GM10266 (cell line): Measurements from ENCODE around the gene KLF4.
A peak's percentile ranks its signal among the peaks of the same experiment; 100 is the strongest.

Experiments
- DNase-seq: peaks from one replicate; pipeline ENCODE4 v3.0.0; 2012; ENCODE audit errors: extremely low spot score
- TF ChIP-seq, protein P1 (sequence below): IDR thresholded peaks from 2 replicates; pipeline ENCODE4 v1.5.1; 2012; ENCODE audit warnings: mild to moderate bottlenecking, low read depth; ENCODE audit not compliant: control insufficient read depth, insufficient read depth; ENCODE audit errors: missing control alignments

KLF4 gene

DNA sequence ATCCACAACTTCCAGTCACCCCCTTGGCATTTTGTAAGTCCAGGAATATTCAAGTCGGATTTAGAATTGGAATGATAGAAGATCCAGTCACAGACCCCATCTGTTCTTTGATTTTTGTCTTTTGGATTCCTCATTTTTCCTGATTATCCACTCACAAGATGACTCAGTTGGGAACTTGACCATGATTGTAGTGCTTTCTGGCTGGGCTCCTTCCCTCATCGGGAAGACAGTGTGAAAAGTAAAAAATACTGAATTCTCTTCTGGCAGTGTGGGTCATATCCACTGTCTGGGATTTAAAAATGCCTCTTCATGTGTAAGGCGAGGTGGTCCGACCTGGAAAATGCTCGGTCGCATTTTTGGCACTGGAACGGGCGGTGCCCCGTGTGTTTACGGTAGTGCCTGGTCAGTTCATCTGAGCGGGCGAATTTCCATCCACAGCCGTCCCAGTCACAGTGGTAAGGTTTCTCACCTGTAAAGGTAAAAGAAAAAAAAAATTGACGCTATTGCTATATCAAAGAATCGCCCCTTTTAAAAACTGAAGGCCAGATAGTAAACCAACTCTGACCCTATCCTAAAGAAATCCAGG is 4.0 kb downstream of the KLF4 start:
- TF ChIP-seq, protein P1, sequence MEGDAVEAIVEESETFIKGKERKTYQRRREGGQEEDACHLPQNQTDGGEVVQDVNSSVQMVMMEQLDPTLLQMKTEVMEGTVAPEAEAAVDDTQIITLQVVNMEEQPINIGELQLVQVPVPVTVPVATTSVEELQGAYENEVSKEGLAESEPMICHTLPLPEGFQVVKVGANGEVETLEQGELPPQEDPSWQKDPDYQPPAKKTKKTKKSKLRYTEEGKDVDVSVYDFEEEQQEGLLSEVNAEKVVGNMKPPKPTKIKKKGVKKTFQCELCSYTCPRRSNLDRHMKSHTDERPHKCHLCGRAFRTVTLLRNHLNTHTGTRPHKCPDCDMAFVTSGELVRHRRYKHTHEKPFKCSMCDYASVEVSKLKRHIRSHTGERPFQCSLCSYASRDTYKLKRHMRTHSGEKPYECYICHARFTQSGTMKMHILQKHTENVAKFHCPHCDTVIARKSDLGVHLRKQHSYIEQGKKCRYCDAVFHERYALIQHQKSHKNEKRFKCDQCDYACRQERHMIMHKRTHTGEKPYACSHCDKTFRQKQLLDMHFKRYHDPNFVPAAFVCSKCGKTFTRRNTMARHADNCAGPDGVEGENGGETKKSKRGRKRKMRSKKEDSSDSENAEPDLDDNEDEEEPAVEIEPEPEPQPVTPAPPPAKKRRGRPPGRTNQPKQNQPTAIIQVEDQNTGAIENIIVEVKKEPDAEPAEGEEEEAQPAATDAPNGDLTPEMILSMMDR = no peak
- DNase-seq = no peak

DNA sequence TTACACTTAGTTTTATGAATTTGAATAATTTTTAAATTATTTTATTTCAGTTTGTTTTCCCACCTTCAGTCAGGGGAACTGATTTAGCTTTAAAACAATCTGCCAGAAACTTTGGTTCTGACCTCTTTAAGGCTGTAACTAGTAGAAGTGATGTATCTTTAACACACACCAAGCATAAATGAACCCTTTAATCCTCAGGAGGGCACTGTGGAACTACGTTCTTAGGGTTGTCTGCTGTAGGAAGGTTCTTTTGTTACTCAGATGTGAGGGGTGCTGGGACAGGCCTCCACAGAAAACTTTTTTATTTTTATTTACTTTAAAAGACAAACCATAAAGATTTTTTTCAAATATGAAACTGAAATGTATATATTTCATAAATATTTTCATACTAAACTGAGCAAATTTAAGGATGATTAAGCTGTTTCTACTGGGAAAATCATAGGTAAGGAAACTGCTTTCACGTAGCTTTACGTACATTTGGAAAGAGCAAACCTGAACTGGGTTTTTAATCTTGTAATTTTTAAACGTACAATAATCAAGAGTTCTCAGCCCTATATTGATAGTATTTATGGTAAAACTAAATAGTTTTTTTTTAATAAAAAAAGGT is 5.3 kb downstream of the KLF4 start:
- DNase-seq = peak; percentile 53
- TF ChIP-seq, protein P1 = peak; percentile 55

DNA sequence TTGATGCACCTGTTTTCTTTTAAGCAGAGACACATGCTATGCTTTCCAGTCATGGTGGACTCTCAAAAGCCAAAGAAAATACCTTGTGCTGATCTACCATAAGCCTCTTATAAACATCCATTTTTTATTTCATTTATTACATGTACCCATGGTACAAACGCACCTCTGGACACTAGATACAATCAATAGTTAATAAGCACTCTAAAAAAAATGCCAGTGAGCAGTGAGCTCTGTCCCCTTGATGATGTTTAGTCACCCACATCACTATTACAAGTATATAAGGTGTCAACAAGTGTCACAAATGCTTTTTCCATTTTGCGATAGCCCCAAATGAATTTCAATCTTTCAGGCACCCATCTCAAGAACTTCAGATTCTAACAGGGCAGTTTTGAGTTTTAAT is 5.9 kb downstream of the KLF4 start:
- DNase-seq = no peak
- TF ChIP-seq, protein P1 = no peak

DNA sequence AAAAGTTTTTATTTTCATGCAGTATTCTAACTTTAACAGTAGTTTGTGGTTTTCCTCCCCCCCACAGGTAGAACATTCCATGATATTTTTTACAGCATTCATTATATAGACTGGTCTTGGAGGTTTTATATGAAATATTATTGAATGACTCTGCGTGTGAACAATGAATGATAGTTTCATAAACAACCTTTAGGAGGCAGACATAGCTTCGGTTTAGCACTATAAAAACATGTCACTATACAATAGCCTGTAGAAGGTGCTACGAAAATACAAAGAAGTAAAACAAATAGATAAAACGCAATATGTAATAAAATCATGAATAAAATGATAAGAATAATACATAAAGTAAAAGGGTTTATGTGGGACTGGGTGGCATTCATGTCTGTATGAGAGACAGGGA is 8.5 kb downstream of the KLF4 start:
- DNase-seq = no peak
- TF ChIP-seq, protein P1 = no peak

DNA sequence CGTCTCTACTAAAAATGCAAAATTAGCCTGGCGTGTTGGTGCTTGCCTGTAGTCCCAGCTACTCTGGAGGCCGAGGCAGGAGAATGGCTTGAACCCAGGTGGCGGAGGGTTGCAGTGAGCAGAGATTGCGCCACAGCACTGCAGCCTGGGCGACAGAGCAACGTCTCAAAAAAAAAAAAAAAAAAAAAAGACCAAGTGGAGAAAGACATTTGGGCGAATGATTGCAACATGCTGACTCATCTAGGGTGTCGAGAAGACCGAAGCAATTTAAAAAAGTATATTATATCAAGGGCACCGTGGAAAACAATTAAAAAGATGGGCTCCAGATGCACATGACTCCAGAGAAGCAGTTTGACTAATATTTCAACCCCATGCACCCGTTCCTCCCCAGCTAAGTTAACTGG is 9.2 kb downstream of the KLF4 start:
- no peak for DNase-seq
- TF ChIP-seq, protein P1 = no peak

DNA sequence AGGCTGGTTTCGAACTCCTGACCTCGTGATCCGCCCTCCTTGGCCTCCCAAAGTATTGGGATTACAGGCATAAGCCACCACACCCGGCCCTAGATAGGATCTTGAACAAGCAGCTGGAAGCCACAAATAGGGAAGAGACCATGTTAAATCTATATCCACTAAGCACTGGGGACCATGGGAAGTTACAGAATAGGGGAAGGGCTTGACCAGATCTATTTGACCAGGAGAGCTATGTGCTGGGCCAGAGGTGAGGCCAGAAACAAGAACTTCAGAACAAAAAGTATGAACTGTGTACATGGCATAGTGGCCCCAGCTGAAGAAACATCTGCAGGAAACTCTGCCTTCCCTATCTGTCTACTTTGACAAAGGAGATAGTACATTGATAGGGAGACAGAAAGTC is 10.8 kb downstream of the KLF4 start:
- TF ChIP-seq, protein P1 = no peak
- DNase-seq = no peak

DNA sequence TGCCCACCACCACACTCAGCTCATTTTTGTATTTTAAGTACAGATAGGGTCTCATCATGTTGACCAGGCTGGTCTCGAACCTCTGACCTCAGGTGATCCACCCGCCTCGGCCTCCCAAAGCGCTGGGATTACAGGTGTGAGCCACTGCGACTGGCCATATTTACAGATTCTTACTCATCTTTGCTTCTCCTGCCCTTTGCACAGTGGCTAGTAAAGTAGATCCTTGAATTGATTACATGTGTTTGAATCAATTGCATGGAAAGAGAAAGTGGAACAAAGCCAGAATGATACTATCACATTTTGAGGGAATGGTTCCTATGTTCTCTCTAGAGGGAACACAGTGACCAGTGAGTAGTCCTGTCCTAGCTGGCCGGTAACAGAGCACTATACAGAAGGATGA is 15.4 kb downstream of the KLF4 start:
- TF ChIP-seq, protein P1 = no peak
- DNase-seq = no peak
